ENCODE data around the gene NMT2.

- TF ChIP-seq RFX5 (IDR thresholded peaks at IDR 0.05; ENCODE audit: low read depth, low read length): no peak
- no peak for TF ChIP-seq MAFK (IDR thresholded peaks at IDR 0.05; ENCODE audit: low read depth, low read length)
- TF ChIP-seq CTCF (conservative IDR thresholded peaks at IDR 0.05; ENCODE audit: low read depth, low read length): no peak
- TF ChIP-seq, protein P1, sequence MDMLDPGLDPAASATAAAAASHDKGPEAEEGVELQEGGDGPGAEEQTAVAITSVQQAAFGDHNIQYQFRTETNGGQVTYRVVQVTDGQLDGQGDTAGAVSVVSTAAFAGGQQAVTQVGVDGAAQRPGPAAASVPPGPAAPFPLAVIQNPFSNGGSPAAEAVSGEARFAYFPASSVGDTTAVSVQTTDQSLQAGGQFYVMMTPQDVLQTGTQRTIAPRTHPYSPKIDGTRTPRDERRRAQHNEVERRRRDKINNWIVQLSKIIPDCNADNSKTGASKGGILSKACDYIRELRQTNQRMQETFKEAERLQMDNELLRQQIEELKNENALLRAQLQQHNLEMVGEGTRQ (IDR thresholded peaks at IDR 0.05; ENCODE audit: low read depth, low read length): no peak
- no peak for TF ChIP-seq POLR2A (IDR thresholded peaks at IDR 0.05; ENCODE audit: low read depth, low read length)
- TF ChIP-seq BHLHE40 (IDR thresholded peaks at IDR 0.05; ENCODE audit: low read depth, low read length): no peak
- TF ChIP-seq RCOR1 (IDR thresholded peaks at IDR 0.05; ENCODE audit: insufficient replicate concordance, low read length): no peak
- no peak for TF ChIP-seq MAZ (IDR thresholded peaks at IDR 0.05; ENCODE audit: borderline replicate concordance, low read depth, low read length)
- TF ChIP-seq CEBPB (IDR thresholded peaks at IDR 0.05; ENCODE audit: low read depth, low read length): no peak
- no peak for TF ChIP-seq NFE2L2 (IDR thresholded peaks at IDR 0.05; ENCODE audit: low read depth, low read length)
- no peak for TF ChIP-seq RAD21 (IDR thresholded peaks at IDR 0.05; ENCODE audit: low read length)
Measured at GRCh38 chr10:15180736-15181135, 12.2 kb upstream of the NMT2 start.
